HG02938 (cell line): Measurements from ENCODE around the gene MAMLD1.

Experiments
- ATAC-seq: cut with Tn5 transposase; IDR thresholded peaks from one replicate; pipeline ENCODE4 v1.9.1; 2021; ENCODE audit warnings: mild to moderate bottlenecking, moderate library complexity; ENCODE audit not compliant: unreplicated experiment

Gene MAMLD1

GRCh38 chrX:150558424-150558823, 195.3 kb downstream of the MAMLD1 start:
- no peak for ATAC-seq
